SHP77 (cell line): ENCODE data around the gene ITIH3.

Source experiments
- DNase-seq, 2 experiments: peaks; one replicate each; lab custom pipeline; 2025; lab: John Stamatoyannopoulos, UW

Gene ITIH3

GRCh38 chr3:52827441-52827840, 32.8 kb downstream of the ITIH3 start:
- no peak for DNase-seq

DNA sequence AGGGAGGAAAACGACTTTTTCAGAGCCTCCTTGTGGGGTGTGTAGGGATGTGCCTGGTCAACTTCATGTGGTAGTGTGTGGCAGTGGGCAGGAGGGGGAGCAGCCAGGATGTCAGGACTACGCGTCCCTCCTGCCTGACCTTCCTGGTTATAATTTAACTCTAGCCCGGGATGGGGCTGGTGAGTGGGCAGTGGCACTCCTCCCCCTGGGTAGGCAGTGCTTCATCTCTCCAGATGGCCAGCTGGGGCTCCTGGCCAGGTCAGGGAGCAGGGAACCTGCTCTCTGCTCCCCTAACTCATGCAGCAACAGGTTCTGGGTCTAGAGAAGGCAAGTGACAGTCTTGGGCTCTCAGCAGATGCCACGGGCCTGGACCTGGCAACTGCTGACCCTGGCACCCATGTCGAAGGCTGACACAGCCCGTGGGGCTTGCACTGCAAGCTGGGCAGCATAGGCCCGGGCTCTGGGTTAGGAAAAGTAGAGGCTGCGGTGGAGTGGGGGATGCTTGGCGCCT, 33.3 kb downstream of the ITIH3 start:
- DNase-seq = no peak

DNA sequence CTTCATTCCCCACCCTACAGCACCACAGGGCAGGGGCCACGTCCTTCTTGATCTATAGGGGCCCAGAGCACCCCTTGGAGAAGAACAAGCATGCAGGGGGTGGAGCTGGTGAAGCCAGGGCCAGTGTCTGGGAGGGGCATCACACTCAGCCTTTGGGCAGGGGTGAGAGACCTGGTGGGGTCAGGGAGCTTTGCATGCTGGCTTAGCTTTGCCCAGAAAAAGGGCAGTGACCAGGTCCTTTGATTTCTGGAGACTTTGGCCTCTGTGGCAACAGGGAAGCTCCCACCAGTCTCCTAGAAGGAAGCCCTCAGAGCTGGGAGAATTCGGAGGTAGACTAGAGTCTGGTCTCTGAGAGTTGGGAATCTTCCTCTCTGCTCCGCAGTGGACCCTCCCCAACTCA, 34.9 kb downstream of the ITIH3 start:
- no peak for DNase-seq

DNA sequence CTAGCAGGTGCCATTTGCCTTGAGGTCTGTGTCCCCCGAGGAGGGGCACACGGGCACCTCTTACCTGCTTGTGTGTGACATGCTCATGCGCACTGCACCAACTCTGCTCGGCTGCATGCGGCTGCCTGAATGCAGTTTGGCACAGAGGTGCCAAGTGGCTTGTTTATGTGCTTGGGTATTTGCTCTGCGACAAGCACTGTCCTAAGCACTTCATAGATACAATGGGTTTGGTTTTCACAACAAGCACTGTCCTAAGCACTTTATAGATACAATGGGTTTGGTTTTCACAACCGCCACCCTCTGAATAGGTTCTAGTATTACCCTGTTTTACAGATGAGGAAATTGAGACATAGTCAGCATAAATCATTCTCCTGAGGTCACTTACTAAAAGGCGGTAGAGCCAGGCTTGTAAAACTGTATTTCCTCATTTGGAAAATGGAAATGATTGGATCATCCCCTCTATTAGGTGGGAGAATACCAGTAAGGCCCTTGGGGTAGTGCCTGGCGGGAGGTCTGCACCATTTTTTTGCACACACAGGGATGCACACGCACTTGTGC, 35.4 kb downstream of the ITIH3 start:
- no peak for DNase-seq

GRCh38 chr3:52830535-52831258, 36.1 kb downstream of the ITIH3 start, which contains the start of gene ITIH4:
Gene ITIH4 (minus strand): TSS chr3:52830672. CDS start chr3:52830642, 30 bp downstream.
- DNase-seq = no peak

- DNase-seq = peak; percentile 78 to 80
Observed at GRCh38 chr3:52831500-52832301, 37.1 kb downstream of the ITIH3 start.

- DNase-seq = no peak
Observed at GRCh38 chr3:52833202-52833601, 38.6 kb downstream of the ITIH3 start.

GRCh38 chr3:52834871-52835501, 40.4 kb downstream of the ITIH3 start, which contains the start of gene MUSTN1:
Gene MUSTN1 (minus strand): TSS chr3:52835019. CDS start chr3:52834948, 71 bp downstream.
- no peak for DNase-seq

DNA sequence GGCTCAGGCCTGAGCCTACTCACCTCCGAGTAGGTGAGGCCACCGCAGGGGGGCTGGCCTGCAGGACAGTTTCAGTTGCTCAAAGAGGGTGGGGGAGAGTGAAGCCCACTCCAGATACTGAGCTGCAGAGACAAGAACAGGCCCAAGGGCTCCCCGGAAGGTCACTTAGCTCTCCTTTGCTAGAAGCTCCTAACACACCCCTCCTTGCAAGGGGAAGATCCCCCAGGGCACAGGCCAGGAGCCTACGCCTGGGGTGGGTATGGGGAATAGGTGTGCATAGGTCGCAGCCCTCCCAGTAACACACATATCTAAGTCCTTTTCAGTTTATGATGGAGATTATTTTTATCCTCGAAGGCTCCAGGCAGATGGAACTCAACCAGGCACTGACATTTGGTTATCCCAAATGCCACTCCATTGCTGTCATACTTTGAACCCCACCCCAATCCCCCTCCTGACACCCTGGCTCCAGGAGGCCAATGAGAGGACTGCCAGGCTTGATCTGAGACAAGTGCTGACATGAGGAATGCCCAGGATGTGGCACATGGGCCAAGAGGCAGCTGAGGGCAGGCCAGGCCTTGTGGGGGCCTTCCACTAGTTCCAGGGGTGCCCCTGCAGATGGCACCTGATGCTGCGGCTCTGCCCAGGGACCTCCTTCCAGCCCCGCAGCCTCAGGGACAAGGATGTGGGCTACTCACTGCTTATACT, 41.3 kb downstream of the ITIH3 start:
- DNase-seq = no peak

DNA sequence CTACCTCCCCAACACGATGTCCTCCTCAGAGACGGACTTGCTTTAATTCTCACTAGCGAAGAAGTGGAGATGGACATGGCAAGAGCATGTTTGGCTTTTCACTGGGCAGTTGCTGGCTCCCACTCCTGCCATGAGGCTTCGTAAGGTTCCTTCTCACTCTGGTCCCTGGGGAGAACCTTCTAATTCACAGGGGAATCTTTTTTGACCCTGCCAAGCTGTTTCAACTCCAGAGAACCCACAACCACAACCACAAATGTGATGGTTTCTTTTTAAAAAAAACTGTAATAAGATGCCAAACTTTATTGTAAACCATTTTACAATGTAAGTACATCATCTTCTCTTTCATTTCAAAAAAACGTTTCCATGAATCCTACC, 41.9 kb downstream of the ITIH3 start:
- DNase-seq = no peak

DNA sequence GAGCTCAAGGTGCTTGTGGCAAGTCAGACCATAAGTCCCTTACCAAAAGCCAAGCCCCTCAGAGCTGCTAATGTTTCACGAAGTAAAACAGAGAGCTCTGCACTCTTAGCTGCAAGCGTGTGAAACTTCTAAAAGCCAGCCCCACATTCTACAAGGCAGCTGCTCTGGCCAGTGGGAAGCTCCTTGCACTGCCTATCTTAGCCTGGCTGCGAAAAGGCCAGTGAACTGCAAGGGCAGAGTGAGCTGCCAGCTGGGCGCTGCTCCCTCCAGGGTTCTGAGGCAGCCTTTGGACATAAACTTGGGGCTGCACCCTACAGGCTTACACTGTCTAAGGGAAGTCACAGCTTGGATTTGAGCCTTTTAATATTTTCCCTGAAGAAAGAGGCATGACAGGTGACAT, 42.4 kb downstream of the ITIH3 start:
- DNase-seq = no peak

GRCh38 chr3:52838561-52839267, 44.1 kb downstream of the ITIH3 start:
- DNase-seq = no peak

DNA sequence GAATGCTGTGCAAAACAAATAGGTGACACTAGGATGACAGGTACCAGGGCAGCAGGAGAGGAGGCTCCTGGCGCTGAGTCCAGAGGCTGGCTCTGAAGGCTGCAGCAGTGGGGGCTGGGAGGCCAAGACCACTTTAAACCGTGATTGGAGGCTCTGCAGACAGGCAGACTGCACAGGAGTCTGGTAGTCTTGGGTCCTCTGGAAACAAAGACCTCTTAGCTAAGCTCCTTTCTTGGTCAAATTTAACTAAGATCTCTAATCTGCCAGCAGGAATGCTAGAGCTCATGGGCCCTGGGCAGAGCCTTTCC, 44.6 kb downstream of the ITIH3 start:
- no peak for DNase-seq

DNA sequence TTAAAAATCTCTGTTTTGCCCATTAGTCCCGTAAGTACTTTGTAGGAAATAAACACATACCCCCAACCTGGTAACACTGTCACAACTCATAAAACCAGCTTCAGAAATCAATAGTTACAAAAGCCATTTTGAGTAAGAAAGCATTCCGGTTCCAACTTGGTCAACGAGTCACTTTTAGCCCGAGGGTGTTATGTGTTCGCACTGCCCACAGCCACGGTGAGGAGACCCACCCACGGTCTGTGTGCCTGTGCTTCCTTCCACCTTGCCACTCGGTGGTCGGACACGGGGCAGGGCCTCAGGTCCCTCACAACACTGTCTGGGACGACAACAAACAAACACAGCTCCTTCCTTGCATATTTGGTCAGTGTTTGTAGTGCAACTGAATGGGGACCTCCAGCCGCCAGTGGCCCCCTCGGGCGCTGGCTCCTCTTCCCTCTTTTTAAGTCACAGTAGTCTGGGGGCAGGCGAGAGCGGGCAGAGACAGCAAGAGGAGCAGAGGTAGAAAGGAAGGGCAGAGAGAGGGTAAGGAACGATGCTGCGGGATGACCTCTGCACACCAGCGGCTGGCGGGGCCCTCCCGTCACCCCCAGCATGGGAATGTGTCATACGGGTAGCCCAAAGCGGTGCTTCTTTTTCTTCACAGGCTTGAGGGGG, 45.4 kb downstream of the ITIH3 start:
- DNase-seq = no peak

DNA sequence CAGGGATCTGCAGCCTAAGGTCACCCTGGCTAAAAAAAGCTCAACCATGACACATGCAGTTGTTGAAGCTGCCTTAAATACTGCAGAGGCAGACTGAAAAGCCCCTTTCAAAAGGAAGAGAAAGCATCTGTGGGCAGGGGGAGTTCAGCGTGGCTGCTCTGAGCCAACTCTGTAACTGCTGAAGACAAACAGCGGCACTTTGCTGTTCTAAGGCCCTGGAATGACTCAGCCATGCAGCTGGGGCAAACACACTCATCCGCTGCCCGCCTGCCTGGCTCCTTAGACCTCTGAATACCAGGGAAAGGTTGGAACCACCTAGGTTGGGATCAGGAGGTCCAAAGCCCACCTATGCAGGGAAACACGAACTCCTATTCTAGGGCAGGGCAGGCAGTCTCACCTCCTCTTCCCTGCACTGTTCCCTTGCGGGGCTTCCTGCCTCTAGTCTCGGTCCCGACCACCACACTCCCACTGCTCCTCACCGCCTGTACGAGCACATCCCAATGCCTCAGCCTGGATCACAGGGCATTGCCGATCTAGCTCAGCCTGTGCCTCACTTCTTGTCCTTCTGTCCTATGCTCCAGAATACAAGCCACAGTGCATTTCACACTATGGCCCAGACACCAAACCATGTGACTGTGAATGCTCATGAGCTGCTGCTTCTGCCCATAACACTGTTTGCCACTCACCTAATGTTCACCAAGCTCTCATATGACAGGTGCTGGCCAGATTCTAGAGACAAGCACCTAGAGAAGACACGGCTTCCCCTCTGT, 46.8 kb downstream of the ITIH3 start:
- no peak for DNase-seq

GRCh38 chr3:52841981-52842340, 47.4 kb downstream of the ITIH3 start:
- no peak for DNase-seq

DNA sequence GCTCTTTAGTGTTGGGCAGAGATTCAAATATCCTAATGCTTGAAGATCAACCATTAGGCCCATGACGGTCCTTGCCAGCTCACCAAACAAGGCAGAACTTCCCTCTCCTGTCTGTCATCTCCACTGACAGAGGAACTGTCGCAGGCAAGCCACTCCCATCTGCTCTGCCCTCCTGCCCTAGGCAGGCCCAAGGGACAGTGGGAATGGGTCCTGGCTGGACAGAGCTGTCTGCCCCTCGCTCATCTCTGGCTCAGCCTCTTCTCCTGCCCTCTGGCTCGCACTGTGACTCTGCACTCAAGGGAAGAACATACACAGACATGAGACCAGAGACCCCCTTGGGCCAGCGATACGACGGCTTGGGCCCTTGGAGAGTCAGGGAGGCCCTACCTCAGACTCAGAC, 47.8 kb downstream of the ITIH3 start:
- DNase-seq = no peak

DNA sequence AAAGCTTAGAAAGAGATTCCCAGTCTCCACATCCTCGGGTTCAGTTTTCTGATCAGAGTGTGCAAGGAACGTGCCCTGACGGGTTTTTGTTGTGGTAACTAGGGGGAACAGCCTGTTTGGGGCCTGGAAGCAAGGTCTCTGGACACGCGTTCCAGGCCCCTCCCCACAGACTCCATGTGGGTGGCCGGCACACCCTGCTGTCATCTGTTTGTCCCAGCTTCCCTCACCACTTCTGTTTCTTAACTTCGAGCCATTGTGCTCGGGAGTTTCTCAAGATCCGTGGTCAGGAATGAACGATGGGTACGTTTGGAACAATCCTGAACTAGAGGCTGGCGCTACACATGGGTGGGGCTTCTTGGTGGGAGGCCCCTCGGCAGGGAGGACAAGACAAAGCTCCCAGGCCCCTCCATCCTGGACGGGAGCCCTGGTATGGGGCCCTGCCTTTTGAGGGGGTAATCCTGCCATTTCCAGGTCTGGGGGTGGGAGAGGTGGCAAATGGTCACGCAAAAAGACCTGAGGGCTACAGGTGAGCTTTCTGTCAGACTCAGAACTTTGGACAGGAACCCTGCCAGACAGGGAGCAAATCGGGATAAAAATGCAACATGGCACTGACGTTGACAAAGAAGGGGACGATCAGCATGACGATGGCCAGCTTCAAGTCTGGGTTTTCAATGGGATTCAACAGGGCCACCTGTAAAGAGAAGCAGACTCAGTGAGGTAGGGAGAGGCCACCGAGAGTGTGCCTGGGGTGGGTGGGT, 48.7 kb downstream of the ITIH3 start:
- DNase-seq = no peak

DNA sequence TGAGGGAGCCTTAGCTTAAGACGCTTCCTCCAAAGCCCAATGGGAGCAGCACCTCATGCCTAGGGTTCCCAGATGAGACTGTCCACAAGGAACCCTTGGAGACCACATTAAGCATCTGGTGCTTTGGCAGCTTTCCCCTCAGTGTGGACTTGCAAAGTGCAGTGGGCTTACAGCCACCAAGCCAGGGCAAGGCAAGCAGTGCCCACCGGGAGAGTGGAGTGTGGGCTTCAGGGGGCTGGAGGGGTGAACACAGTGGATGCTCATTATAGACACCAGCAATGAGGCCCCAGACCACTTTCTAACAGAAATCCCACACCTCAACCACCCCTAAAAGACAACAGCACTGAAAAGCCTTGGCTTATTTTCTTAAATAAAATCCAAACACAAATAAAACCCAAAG, 49.3 kb downstream of the ITIH3 start:
- no peak for DNase-seq
